COLO829 (cell line): Measurements from ENCODE around the gene EIF5AL1.
A peak's percentile ranks its signal among the peaks of the same experiment; 100 is the strongest.
"Not testable (repeated sequence)": the region's sequence is repeated elsewhere in the genome, so short reads cannot be mapped to it uniquely, and the experiment has no call there.

Experiments used
- DNase-seq: peaks from one replicate; pipeline ENCODE4 v3.0.0; 2012; ENCODE audit warnings: low spot score

EIF5AL1 gene

GRCh38 chr10:79487296-79488194, 24.8 kb upstream of the EIF5AL1 start:
- peak; percentile 42 for DNase-seq

- DNase-seq, result peak; percentile 19
These were observed 24.0 kb upstream of the EIF5AL1 start for GRCh38 chr10:79488336-79488735.

- no peak for DNase-seq
These were observed 23.5 kb upstream of the EIF5AL1 start for GRCh38 chr10:79488870-79489269.

GRCh38 chr10:79490400-79491142, 21.8 kb upstream of the EIF5AL1 start:
- DNase-seq, result no peak

GRCh38 chr10:79491143-79491835, 21.0 kb upstream of the EIF5AL1 start:
- no peak for DNase-seq

GRCh38 chr10:79492256-79492655, 20.1 kb upstream of the EIF5AL1 start:
- DNase-seq, result no peak

- no peak for DNase-seq
These were observed 19.5 kb upstream of the EIF5AL1 start for GRCh38 chr10:79492839-79493238.

- no peak for DNase-seq
These were observed 18.5 kb upstream of the EIF5AL1 start for GRCh38 chr10:79493806-79494205.

- DNase-seq, result no peak
These were observed 17.2 kb upstream of the EIF5AL1 start for GRCh38 chr10:79494871-79495705.

GRCh38 chr10:79495791-79496190, 16.5 kb upstream of the EIF5AL1 start:
- no peak for DNase-seq

GRCh38 chr10:79496896-79497295, 15.4 kb upstream of the EIF5AL1 start:
- no peak for DNase-seq

GRCh38 chr10:79498291-79498829, 14.0 kb upstream of the EIF5AL1 start:
- no peak for DNase-seq

- no peak for DNase-seq
These were observed 9.6 kb upstream of the EIF5AL1 start for GRCh38 chr10:79502561-79503309.

GRCh38 chr10:79503787-79504186, 8.5 kb upstream of the EIF5AL1 start:
- DNase-seq, result not testable (repeated sequence)

- DNase-seq, result not testable (repeated sequence)
These were observed 7.8 kb upstream of the EIF5AL1 start for GRCh38 chr10:79504483-79504882.

- DNase-seq, result not testable (repeated sequence)
These were observed 7.0 kb upstream of the EIF5AL1 start for GRCh38 chr10:79505328-79505727.

- no peak for DNase-seq
These were observed 6.5 kb upstream of the EIF5AL1 start for GRCh38 chr10:79505829-79506228.

- DNase-seq, result no peak
These were observed 4.7 kb upstream of the EIF5AL1 start for GRCh38 chr10:79507440-79508167.

GRCh38 chr10:79508245-79508644, 4.1 kb upstream of the EIF5AL1 start:
- not testable (repeated sequence) for DNase-seq
